A204.1 (cell line): Measurements from ENCODE around the gene NCS1.
"Not testable (repeated sequence)": the region's sequence is repeated elsewhere in the genome, so short reads cannot be mapped to it uniquely, and the experiment has no call there.

Experiments used
- FAIRE-seq: peaks from 2 replicates; lab custom pipeline; 2012; peaks lifted over from hg19 to GRCh38; lab: Jason Lieb, UNC

NCS1 gene

GRCh38 chr9:130240410-130241197 is 68.4 kb downstream of the NCS1 start:
- no peak for FAIRE-seq

GRCh38 chr9:130241198-130241535 is 69.0 kb downstream of the NCS1 start:
- FAIRE-seq, result no peak

- FAIRE-seq, result no peak
Measured at GRCh38 chr9:130242270-130243014, 70.2 kb downstream of the NCS1 start.

- FAIRE-seq, result no peak
Measured at GRCh38 chr9:130243015-130243881, 71.0 kb downstream of the NCS1 start.

GRCh38 chr9:130243882-130244170 is 71.6 kb downstream of the NCS1 start:
- FAIRE-seq, result no peak

- no peak for FAIRE-seq
Measured at GRCh38 chr9:130244548-130245165, 72.5 kb downstream of the NCS1 start.

GRCh38 chr9:130245474-130245873 is 73.3 kb downstream of the NCS1 start:
- FAIRE-seq, result no peak

- no peak for FAIRE-seq
Measured at GRCh38 chr9:130246126-130246525, 73.9 kb downstream of the NCS1 start.

GRCh38 chr9:130254747-130255630 is 82.8 kb downstream of the NCS1 start:
- FAIRE-seq, result no peak

- no peak for FAIRE-seq
Measured at GRCh38 chr9:130255631-130256134, 83.5 kb downstream of the NCS1 start.

- no peak for FAIRE-seq
Measured at GRCh38 chr9:130256644-130257043, 84.4 kb downstream of the NCS1 start.

- not testable (repeated sequence) for FAIRE-seq
Measured at GRCh38 chr9:130258137-130258536, 85.9 kb downstream of the NCS1 start.

GRCh38 chr9:130259044-130259443 is 86.8 kb downstream of the NCS1 start:
- FAIRE-seq, result no peak

GRCh38 chr9:130260816-130261765 is 88.9 kb downstream of the NCS1 start:
- no peak for FAIRE-seq

GRCh38 chr9:130262061-130262745 is 90.0 kb downstream of the NCS1 start:
- no peak for FAIRE-seq

GRCh38 chr9:130262771-130263170 is 90.6 kb downstream of the NCS1 start:
- FAIRE-seq, result no peak

- no peak for FAIRE-seq
Measured at GRCh38 chr9:130263601-130264413, 91.6 kb downstream of the NCS1 start.
